BLaER1 (cell line): Measurements from ENCODE around the gene NFATC4.
"Not testable (repeated sequence)": the region's sequence is repeated elsewhere in the genome, so short reads cannot be mapped to it uniquely, and the experiment has no call there.

Experiments
- H3K27ac ChIP-seq: shearing (Covaris generic); formaldehyde crosslinking; 2 replicates; pipeline ENCODE4 v1.8.1; 2022
- H3K27me3 ChIP-seq: shearing (Covaris generic); formaldehyde crosslinking; 2 replicates; pipeline ENCODE4 v1.8.1; 2022
- H3K36me3 ChIP-seq: shearing (Covaris generic); formaldehyde crosslinking; 2 replicates; pipeline ENCODE4 v1.8.1; 2022
- H3K4me1 ChIP-seq: shearing (Covaris generic); formaldehyde crosslinking; 2 replicates; pipeline ENCODE4 v1.8.1; 2022
- H3K4me2 ChIP-seq: shearing (Covaris generic); formaldehyde crosslinking; 2 replicates; pipeline ENCODE4 v1.8.1; 2022
- H3K4me3 ChIP-seq: shearing (Covaris generic); formaldehyde crosslinking; 2 replicates; pipeline ENCODE4 v1.8.1; 2022
- H3K9ac ChIP-seq: shearing (Covaris generic); formaldehyde crosslinking; 2 replicates; pipeline ENCODE4 v1.8.1; 2022
- H3K9me3 ChIP-seq: shearing (Covaris generic); formaldehyde crosslinking; 2 replicates; pipeline ENCODE4 v1.8.1; 2022
- H4K20me1 ChIP-seq: shearing (Covaris generic); formaldehyde crosslinking; 2 replicates; pipeline ENCODE4 v1.8.1; 2022
- Cebpa-rat ChIP-seq: shearing (Covaris generic); IDR thresholded peaks from 2 replicates; pipeline ENCODE4 v1.8.1; 2022

Gene NFATC4

DNA sequence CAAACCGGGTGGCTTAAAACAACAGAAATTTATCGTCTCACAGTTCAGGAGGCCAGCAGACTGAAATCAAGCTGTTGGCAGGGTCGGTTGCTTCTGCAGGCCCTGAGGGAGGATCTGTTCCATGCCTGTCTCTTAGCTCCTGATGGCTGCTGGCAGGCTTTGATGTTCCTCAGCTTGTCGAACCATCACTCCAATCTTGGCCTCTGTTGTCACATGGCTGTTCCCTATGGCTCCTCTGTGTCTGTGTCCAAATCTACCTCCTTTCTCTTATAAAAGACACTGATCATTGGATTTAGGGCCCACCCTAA lies 14.0 kb downstream of the NFATC4 start:
- Histone ChIP-seq H3K36me3 (peaks cover 22% of the 10 kb centered on the region), H3K4me1 (peaks cover 10% of the 10 kb centered on the region), H4K20me1 (no peaks in the 10 kb centered on the region), H3K4me2 (no peak overlapping the region), H3K9ac (no peak overlapping the region), H3K27ac (no peak overlapping the region), H3K4me3 (no peak overlapping the region), H3K9me3 (no peaks in the 10 kb centered on the region), H3K27me3 (no peaks in the 10 kb centered on the region)
- TF ChIP-seq Cebpa-rat, result no peak

DNA sequence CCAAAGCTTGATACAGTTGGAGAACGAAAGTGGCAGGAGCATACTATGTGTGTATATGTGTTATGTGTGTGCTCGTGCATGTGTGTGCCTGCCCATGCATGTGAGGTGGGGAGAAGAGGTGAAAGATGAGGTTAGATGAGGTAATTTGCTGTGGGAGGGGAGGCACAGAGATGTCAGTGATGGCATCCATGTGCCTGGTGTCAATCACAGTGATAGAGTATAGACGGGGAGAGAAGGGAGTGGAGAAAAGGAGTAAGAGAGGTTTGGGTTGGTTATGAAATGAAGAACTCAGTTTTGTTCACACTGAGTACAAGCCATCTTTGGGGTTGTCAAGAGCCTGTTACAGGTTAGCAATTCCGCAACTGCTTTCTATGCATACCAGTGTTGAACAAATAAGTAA lies 16.2 kb downstream of the NFATC4 start:
- Histone ChIP-seq H3K9me3 (no peaks in the 10 kb centered on the region), H3K4me1 (no peaks in the 10 kb centered on the region), H3K9ac (no peak overlapping the region), H3K27ac (no peak overlapping the region), H3K4me2 (no peak overlapping the region), H3K27me3 (no peaks in the 10 kb centered on the region), H4K20me1 (no peaks in the 10 kb centered on the region), H3K36me3 (peaks cover under 1% of the 10 kb centered on the region; the same call in 1 of the 2 replicates), H3K4me3 (no peak overlapping the region)
- TF ChIP-seq Cebpa-rat, result no peak

GRCh38 chr14:24385524-24385923 lies 17.5 kb downstream of the NFATC4 start:
- H4K20me1 ChIP-seq, result no peaks in the 10 kb centered on the region
- no peak for TF ChIP-seq Cebpa-rat
- H3K36me3 ChIP-seq, result no peaks in the 10 kb centered on the region

DNA sequence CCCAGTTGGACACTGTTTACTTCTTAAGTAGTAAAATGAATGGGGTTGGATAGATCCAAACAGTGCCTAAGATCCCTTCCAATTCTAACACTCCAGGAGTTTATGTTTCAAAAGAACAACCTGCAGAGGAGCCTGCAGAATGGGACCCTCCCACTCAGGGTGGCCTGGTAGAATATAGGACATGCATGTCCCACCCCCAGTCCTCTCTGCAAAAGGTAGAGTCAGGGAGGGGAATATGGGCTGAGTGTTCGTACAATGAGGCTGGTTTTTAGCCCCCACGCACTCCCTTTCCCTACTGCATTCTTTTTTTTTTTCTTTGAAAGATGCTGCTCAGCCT lies 19.0 kb downstream of the NFATC4 start:
- H3K9ac ChIP-seq, result no peak overlapping the region
- no peak overlapping the region for H3K4me3 ChIP-seq
- H3K36me3 ChIP-seq, result no peaks in the 10 kb centered on the region
- peaks cover 8% of the 10 kb centered on the region; the same call in 1 of the 2 replicates for H3K4me1 ChIP-seq
- no peaks in the 10 kb centered on the region for H4K20me1 ChIP-seq
- no peak overlapping the region for H3K4me2 ChIP-seq
- TF ChIP-seq Cebpa-rat, result no peak
- H3K27me3 ChIP-seq, result no peaks in the 10 kb centered on the region
- H3K9me3 ChIP-seq, result no peaks in the 10 kb centered on the region
- no peak overlapping the region for H3K27ac ChIP-seq

More at GRCh38 chr14:24385524-24385923, 17.5 kb downstream of the NFATC4 start:
- Histone ChIP-seq H3K4me3 (no peak overlapping the region), H3K9me3 (no peaks in the 10 kb centered on the region), H3K4me1 (peaks cover 2% of the 10 kb centered on the region; the same call in 1 of the 2 replicates), H3K9ac (no peak overlapping the region), H3K4me2 (no peak overlapping the region), H3K27ac (no peak overlapping the region), H3K27me3 (no peaks in the 10 kb centered on the region)

GRCh38 chr14:24387579-24387978 lies 19.6 kb downstream of the NFATC4 start:
- not testable (repeated sequence) for H3K9me3 ChIP-seq, H3K4me2 ChIP-seq, H3K4me3 ChIP-seq, H3K27ac ChIP-seq, H3K27me3 ChIP-seq, H3K9ac ChIP-seq, H3K4me1 ChIP-seq, H3K36me3 ChIP-seq, H4K20me1 ChIP-seq

GRCh38 chr14:24388474-24389179 lies 20.6 kb downstream of the NFATC4 start:
- Histone ChIP-seq H3K4me1 (peaks cover 8% of the 10 kb centered on the region; the same call in 1 of the 2 replicates), H3K4me3 (no peak overlapping the region), H3K9me3 (no peaks in the 10 kb centered on the region), H4K20me1 (no peaks in the 10 kb centered on the region), H3K4me2 (no peak overlapping the region), H3K27me3 (no peaks in the 10 kb centered on the region), H3K36me3 (no peaks in the 10 kb centered on the region), H3K9ac (no peak overlapping the region), H3K27ac (no peak overlapping the region)
- TF ChIP-seq Cebpa-rat, result no peak

DNA sequence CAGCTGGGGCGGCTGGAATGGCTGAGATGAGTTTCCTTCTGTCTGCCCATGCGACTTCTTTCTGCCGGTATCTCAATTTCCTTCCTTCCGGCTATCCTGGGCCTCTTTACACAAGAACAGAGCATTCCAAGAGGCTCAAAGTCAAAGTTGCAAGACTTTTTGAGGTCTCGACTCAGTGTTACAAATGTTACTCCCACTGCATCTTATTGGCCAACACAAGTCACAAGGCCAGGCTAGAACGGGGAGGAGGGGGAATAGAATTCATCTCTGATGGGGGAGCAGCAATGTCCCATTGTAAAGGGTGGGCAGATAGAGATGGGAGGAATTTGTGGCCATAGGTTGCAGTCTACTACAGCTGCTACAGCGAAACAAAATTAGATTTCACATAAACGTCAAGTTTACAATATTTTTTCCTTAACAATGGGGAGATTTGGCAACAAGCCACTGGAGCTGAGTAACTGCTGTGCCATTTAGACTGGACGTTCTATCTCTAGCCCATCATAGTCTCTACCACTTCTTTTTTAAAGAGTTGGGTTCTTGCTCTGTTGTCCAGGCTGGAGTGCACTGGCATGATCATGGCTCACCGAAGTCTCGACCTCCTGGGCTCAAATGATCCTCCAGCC lies 21.4 kb downstream of the NFATC4 start:
- Histone ChIP-seq H3K36me3 (no peaks in the 10 kb centered on the region), H3K9ac (no peak overlapping the region), H3K27ac (no peak overlapping the region), H3K4me3 (no peak overlapping the region), H3K27me3 (no peaks in the 10 kb centered on the region), H3K4me1 (peaks cover 8% of the 10 kb centered on the region; the same call in 1 of the 2 replicates), H3K4me2 (no peak overlapping the region), H4K20me1 (no peaks in the 10 kb centered on the region), H3K9me3 (no peaks in the 10 kb centered on the region)
- TF ChIP-seq Cebpa-rat, result no peak

DNA sequence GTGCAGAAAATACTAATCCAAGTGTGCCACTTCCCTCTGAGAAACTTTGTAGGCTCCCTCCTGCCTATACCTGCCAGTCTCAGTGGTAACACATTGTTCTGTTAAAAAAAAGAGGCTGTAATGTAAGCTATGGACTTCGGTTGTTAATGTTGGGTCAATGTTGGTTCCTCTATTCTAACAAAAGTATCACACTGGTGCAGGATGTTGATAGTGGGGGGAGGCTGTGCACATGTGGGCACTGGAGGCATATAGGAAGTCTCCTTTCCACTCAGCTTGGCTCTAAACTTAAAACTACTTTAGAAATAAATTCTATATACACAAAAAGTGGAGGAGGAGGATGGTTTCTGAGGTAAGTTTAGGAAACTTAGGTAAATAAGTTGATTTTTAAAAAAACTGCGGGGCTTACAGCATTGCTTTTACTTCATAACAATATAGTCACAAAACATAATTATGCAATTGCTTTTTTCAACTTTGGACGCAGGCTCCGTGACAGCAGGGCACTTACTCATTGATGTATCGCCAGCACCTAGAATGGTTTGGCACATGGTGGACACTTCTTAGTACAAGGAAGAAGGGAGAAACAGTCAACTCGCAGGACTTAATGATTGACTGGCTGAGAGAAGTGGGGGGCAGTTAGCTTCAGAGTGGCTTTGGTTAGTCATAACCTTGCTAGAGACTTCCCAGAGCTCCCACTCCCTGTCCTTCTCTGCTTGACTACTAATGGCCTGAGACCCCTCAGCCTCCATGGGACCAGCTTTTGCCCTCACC lies 22.9 kb downstream of the NFATC4 start:
- Histone ChIP-seq H4K20me1 (no peaks in the 10 kb centered on the region), H3K4me3 (no peak overlapping the region), H3K36me3 (no peaks in the 10 kb centered on the region), H3K4me1 (peaks cover 17% of the 10 kb centered on the region), H3K4me2 (peak overlapping the region; percentile 25; the same call in 1 of the 2 replicates), H3K27me3 (no peaks in the 10 kb centered on the region), H3K27ac (no peak overlapping the region), H3K9me3 (no peaks in the 10 kb centered on the region), H3K9ac (no peak overlapping the region)
- no peak for TF ChIP-seq Cebpa-rat

DNA sequence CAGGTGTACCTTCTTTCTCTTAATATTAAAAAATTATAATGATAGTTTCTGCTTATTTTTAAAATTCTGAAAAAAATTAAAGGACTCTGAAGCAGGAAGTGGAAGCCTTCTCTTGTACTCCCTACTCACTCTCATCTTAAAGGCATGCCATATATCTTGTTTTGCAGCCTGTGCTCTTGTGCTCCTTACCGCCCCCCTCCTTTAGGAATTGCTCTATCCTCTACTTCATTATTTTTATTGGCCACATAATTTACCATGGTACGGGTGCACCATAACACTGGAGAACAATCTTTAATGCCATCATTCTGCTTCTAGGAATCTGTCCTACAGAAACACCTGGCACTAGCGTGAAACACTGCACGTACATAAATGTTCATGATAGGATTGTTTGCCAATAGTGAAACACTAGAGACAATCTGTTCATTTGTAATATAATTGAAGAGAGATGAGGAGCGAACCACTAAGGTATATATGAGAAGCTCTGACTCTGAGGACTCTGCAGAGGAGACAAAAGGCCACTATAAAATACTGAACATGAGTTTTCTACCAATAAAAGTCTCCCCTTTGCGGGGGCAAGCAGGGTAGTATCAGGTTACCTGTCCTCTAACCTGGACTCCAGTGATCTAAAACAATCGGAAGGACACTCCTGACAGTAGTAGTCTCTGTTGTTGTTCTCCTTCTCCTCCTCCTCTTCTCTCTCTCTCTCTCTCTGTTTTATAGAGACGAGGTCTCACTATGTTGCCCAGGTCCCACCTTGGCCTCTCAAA lies 24.5 kb downstream of the NFATC4 start:
- H3K4me1 ChIP-seq, result peaks cover 33% of the 10 kb centered on the region
- no peaks in the 10 kb centered on the region for H3K36me3 ChIP-seq
- no peak for TF ChIP-seq Cebpa-rat
- H3K4me3 ChIP-seq, result no peak overlapping the region
- no peaks in the 10 kb centered on the region for H3K27me3 ChIP-seq
- no peak overlapping the region for H3K9ac ChIP-seq
- no peak overlapping the region for H3K27ac ChIP-seq
- no peaks in the 10 kb centered on the region for H4K20me1 ChIP-seq
- H3K4me2 ChIP-seq, result no peak overlapping the region
- no peaks in the 10 kb centered on the region for H3K9me3 ChIP-seq

GRCh38 chr14:24394275-24394674 lies 26.3 kb downstream of the NFATC4 start:
- Histone ChIP-seq H3K9me3 (no peaks in the 10 kb centered on the region), H3K9ac (no peak overlapping the region), H4K20me1 (no peaks in the 10 kb centered on the region), H3K4me3 (no peak overlapping the region), H3K36me3 (no peaks in the 10 kb centered on the region), H3K4me2 (no peak overlapping the region), H3K27me3 (no peaks in the 10 kb centered on the region), H3K27ac (no peak overlapping the region), H3K4me1 (peaks cover 42% of the 10 kb centered on the region)
- no peak for TF ChIP-seq Cebpa-rat
